GM18505 (cell line): ENCODE data around the gene KRT81.
"Not testable (repeated sequence)": the region's sequence is repeated elsewhere in the genome, so short reads cannot be mapped to it uniquely, and the experiment has no call there.

Source experiments
- ATAC-seq: cut with Tn5 transposase; IDR thresholded peaks from one replicate; pipeline ENCODE4 v1.9.1; 2021; ENCODE audit not compliant: unreplicated experiment
- POLR2A ChIP-seq: IDR thresholded peaks from 4 replicates; pipeline ENCODE4 v1.6.1; 2011; ENCODE audit warnings: borderline replicate concordance; ENCODE audit not compliant: insufficient read depth, insufficient read length; ENCODE audit errors: extremely low read depth

KRT81 gene

GRCh38 chr12:52246720-52247621 lies 44.4 kb downstream of the KRT81 start:
- TF ChIP-seq POLR2A: no peak
- ATAC-seq: no peak

- no peak for TF ChIP-seq POLR2A
- no peak for ATAC-seq
Measured at GRCh38 chr12:52245962-52246569, 45.3 kb downstream of the KRT81 start.

- no peak for ATAC-seq
Measured at GRCh38 chr12:52245259-52245961, 45.9 kb downstream of the KRT81 start.

GRCh38 chr12:52244615-52244994 lies 46.7 kb downstream of the KRT81 start:
- no peak for ATAC-seq
- no peak for TF ChIP-seq POLR2A

More at GRCh38 chr12:52245259-52245961, 45.9 kb downstream of the KRT81 start:
- no peak for TF ChIP-seq POLR2A

- ATAC-seq: peak; percentile 79
- peak; percentile 27 for TF ChIP-seq POLR2A
Measured at GRCh38 chr12:52243856-52244614, 47.3 kb downstream of the KRT81 start.

- no peak for TF ChIP-seq POLR2A
- no peak for ATAC-seq
Measured at GRCh38 chr12:52243259-52243855, 48.0 kb downstream of the KRT81 start.

GRCh38 chr12:52242442-52243258 lies 48.7 kb downstream of the KRT81 start:
- ATAC-seq: no peak
- TF ChIP-seq POLR2A: no peak

- no peak for ATAC-seq
- no peak for TF ChIP-seq POLR2A
Measured at GRCh38 chr12:52241205-52241842, 50.0 kb downstream of the KRT81 start.

- ATAC-seq: not testable (repeated sequence)
Measured at GRCh38 chr12:52240247-52240646, 51.1 kb downstream of the KRT81 start.

GRCh38 chr12:52239767-52240166 lies 51.6 kb downstream of the KRT81 start:
- no peak for ATAC-seq

GRCh38 chr12:52238916-52239646 lies 52.3 kb downstream of the KRT81 start:
- ATAC-seq: no peak
- no peak for TF ChIP-seq POLR2A

More at GRCh38 chr12:52239767-52240166, 51.6 kb downstream of the KRT81 start:
- TF ChIP-seq POLR2A: no peak
